Spleen (tissue), 11 donors: ENCODE results near the gene AIF1L. TPM values are rescaled to one million over a fixed set of nuclear protein-coding genes. Genes with fewer than 3 reads are reported as not detected.

ENCODE experiments used
- DNase-seq: peaks from one replicate; pipeline ENCODE4 v3.0.0-alpha.2; 2020
- H3K27ac ChIP-seq, 8 donors: fragments of 200-600 bp; sonication (generic) in 7 of 8; 1 replicate in 4 of 8; 2 replicates in 4 of 8; pipeline versions ENCODE4 v1.5.0 to v1.8.0; 2016 to 2021; ENCODE audit warnings: inconsistent platforms in 4 of 8, mild to moderate bottlenecking in 4 of 8, moderate library complexity in 1 of 8
- H3K27me3 ChIP-seq, 7 donors: fragments of 200-600 bp; sonication (generic) in 6 of 7; replicated peaks in 1 of 7; 1 replicate in 4 of 7; 2 replicates in 3 of 7; pipeline versions ENCODE4 v1.5.0 to v1.8.0; 2016 to 2021; ENCODE audit warnings: inconsistent platforms in 3 of 7, mild to moderate bottlenecking in 1 of 7
- H3K36me3 ChIP-seq, 6 donors: fragments of 200-600 bp; sonication (generic) in 5 of 6; 1 replicate in 4 of 6; 2 replicates in 2 of 6; pipeline versions ENCODE4 v1.5.0 to v1.8.0; 2016 to 2021; ENCODE audit warnings: inconsistent platforms in 2 of 6
- H3K4me1 ChIP-seq, 6 donors: fragments of 200-600 bp; sonication (generic) in 5 of 6; 1 replicate in 3 of 6; 2 replicates in 3 of 6; pipeline versions ENCODE4 v1.5.0 to v1.8.0; 2016 to 2021; ENCODE audit warnings: inconsistent platforms in 3 of 6
- H3K4me3 ChIP-seq, 8 donors: fragments of 200-600 bp; sonication (generic) in 7 of 8; 1 replicate in 4 of 8; 2 replicates in 4 of 8; pipeline versions ENCODE4 v1.5.0 to v1.8.0; 2016 to 2021; ENCODE audit warnings: inconsistent platforms in 4 of 8, mild to moderate bottlenecking in 4 of 8, moderate library complexity in 2 of 8
- H3K9me3 ChIP-seq, 8 donors: fragments of 200-600 bp; sonication (generic) in 7 of 8; 1 replicate in 4 of 8; 2 replicates in 4 of 8; pipeline versions ENCODE4 v1.5.0 to v1.8.0; 2016 to 2021; ENCODE audit warnings: inconsistent platforms in 4 of 8
- POLR2A ChIP-seq, 3 donors: fragments of 450-650 bp; IDR thresholded peaks; one replicate each; pipeline ENCODE4 v1.5.1; 2017; ENCODE audit warnings: antibody characterized with exemption in 3 of 3, mild to moderate bottlenecking in 1 of 3
- POLR2AphosphoS5 ChIP-seq, 3 donors: sonication (generic); formaldehyde crosslinking; IDR thresholded peaks; one replicate each; pipeline ENCODE4 v1.5.1; 2017; ENCODE audit warnings: antibody characterized with exemption in 3 of 3
- WGBS, 5 donors: extraction: QIAGEN DNeasy Blood & Tissue Kit in 3 of 5; methylation state at CpG; one replicate each; pipeline versions ENCODE4 v1.1.5 to v1.1.7; 2013 to 2018; 5-methylcytosine and 5-hydroxymethylcytosine counted together
- intact Hi-C: fragments of 100-400 bp; cut with DNase I; formaldehyde crosslinking; loops from one replicate; pipeline ENCODE4 v1.15.0; 2023; ENCODE audit warnings: low total_unique reads
- polyA plus RNA-seq, 3 donors: library from polyadenylated mRNA; stranded (reverse); fragments of 200-250 nt; gene quantifications; one replicate each; pipeline ENCODE4 v1.2.1, GENCODE V29; 2013
- total RNA-seq, 7 donors: library from RNA; depleted of rRNA in 3 of 7; stranded (reverse); fragments of >200 nt in 3 of 7; fragmentation: NEBNext Ultra II Directional in 4 of 7; extraction: Animal tissue kit (Norgen Biotek cat#: 25700) in 4 of 7; gene quantifications; one replicate each; pipeline versions ENCODE4 v1.1.0 to v1.2.1, GENCODE V29; 2016 to 2021
- TF ChIP-seq, protein P1 (sequence below), 11 experiments: fragments of 200-600 bp in 7 of 11; fragments of 450-650 bp in 4 of 11; sonication (generic) in 4 of 11; IDR thresholded peaks in 8 of 11; conservative IDR thresholded peaks in 3 of 11; 1 replicate in 7 of 11; 2 replicates in 4 of 11; pipeline versions ENCODE4 v1.4.0 to v1.8.0; 2016 to 2021; ENCODE audit warnings: antibody characterized with exemption in 11 of 11, inconsistent platforms in 4 of 11, mild to moderate bottlenecking in 1 of 11
- donor health status: healthy with polysubstance abuse.
- donor health status: DM: no; HTN: no; CAD: no; lungs with moderate emphysema.
- donor health status: DM: no; HTN: no; CAD: no.
- donor health status: Bipolar disorder and iron deficiency.
- donor health status: healthy.
- donor health status: DM: no; HTN: no; CAD: no.
- donor health status: DM: yes; HTN: yes; CAD: no.

Gene AIF1L
- total and polyA plus RNA-seq, 10 donors = 47.4 to 596 (median 240) TPM

DNA sequence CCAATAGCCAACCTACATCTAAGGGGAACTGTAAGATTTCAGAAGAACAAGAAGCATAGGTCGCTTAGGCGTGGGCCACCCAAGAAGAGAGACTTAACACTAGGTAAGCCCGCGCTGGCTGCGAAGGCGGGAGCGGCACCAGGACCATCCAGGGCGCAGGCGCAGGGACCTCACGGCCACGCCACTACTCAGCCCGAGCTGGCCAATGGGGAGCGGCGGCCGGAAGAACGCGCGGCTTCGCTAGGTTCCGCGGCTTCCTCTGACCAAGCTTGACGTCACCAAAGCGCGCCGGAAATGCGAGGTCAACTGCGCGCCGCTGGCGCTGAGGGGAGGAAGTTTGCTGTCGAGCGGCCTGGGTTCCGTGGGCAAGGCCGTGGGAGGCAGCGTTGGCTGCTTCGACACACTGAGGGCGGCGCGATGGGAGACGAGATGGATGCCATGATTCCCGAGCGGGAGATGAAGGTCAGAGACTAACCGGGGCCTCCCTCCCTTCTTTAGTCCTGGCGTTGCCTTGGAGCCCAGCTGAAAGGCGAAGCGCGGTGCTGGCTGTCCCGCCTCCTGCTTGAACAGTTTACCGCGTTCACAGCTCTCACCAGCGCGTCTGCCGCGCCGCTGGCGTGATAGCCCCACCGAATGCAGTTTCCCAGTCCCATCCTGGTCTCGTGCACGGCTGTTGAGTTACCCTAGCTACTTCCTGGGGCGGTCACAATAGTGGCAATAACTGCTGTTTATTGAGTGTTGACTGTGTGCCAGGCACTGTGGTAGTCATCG lies 29.1 kb downstream of the AIF1L start, which contains the start of gene NUP214:
TSS of gene NUP214 (plus strand) at position 299 of the 771 bp plus-strand sequence. CDS start at position 418, 119 bp downstream.
- Histone ChIP-seq H3K9me3 (no peaks in the 10 kb centered on the region), H3K36me3 (peaks cover 0 to 62% (median 42%) of the 10 kb centered on the region in 6 donors), H3K27ac (peak within 1 kb of the TSS; percentile 61 to 93 (median 88)), H3K4me3 (peak within 1 kb of the TSS; percentile 68 to 83 (median 77)), H3K27me3 (no peaks in the 10 kb centered on the region), H3K4me1 (peaks cover 11 to 58% (median 32%) of the 10 kb centered on the region in 6 donors)
- 0 to 1% (median 0%) methylated on average over 49 to 61 of the region's 61 CpGs for WGBS, 5 donors
- DNase-seq = peak; percentile 99
- intact Hi-C loops = loop anchor here (10.0 kb wide), 1 partner anchor 71 kb away; no protein-coding TSS in a partner anchor
- TF ChIP-seq POLR2AphosphoS5 (IDR thresholded peaks at IDR 0.05) (peak; percentile 99 to 100 (median 100)), POLR2A (IDR thresholded peaks at IDR 0.05) (peak in 2 of 3 donors; percentile 50 to 70)
- TF ChIP-seq, protein P1, sequence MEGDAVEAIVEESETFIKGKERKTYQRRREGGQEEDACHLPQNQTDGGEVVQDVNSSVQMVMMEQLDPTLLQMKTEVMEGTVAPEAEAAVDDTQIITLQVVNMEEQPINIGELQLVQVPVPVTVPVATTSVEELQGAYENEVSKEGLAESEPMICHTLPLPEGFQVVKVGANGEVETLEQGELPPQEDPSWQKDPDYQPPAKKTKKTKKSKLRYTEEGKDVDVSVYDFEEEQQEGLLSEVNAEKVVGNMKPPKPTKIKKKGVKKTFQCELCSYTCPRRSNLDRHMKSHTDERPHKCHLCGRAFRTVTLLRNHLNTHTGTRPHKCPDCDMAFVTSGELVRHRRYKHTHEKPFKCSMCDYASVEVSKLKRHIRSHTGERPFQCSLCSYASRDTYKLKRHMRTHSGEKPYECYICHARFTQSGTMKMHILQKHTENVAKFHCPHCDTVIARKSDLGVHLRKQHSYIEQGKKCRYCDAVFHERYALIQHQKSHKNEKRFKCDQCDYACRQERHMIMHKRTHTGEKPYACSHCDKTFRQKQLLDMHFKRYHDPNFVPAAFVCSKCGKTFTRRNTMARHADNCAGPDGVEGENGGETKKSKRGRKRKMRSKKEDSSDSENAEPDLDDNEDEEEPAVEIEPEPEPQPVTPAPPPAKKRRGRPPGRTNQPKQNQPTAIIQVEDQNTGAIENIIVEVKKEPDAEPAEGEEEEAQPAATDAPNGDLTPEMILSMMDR (IDR thresholded peaks at IDR 0.05 in 8 of 11, conservative IDR thresholded peaks at IDR 0.05 in 3 of 11) = peak in 3 of 11 experiments; percentile 22 to 38 (median 27)

DNA sequence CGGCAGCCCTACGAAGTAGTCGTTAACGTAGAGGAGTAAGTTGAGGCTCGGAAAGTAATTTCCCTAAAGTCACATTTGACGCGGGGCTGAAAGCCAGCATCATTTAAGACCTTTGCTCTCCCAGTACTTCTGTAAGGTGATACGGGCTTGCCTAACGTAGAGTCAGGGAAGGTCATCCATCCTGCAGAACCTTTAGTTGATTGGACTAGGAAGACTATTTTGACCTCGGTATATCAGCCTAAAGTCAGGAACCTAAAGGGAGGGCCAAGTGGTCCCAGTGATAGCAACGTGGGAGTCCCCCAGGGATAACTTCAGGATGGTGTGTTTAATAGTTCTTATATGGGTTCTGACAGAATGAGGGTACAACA lies 29.7 kb downstream of the AIF1L start:
- no peak for TF ChIP-seq POLR2AphosphoS5 (IDR thresholded peaks at IDR 0.05)
- no peak for TF ChIP-seq POLR2A (IDR thresholded peaks at IDR 0.05)
- TF ChIP-seq, protein P1 (IDR thresholded peaks at IDR 0.05 in 8 of 11, conservative IDR thresholded peaks at IDR 0.05 in 3 of 11) = no peak
- intact Hi-C loops = loop anchor here (10.0 kb wide), 1 partner anchor 71 kb away; no protein-coding TSS in a partner anchor
- H3K9me3 ChIP-seq = no peaks in the 10 kb centered on the region
- H3K36me3 ChIP-seq = peaks cover under 1 to 62% (median 44%) of the 10 kb centered on the region in 6 donors
- WGBS, 5 donors = 0 to 1% (median 1%) methylated on average over 9 to 11 of the region's 11 CpGs
- H3K4me1 ChIP-seq = peaks cover 11 to 56% (median 29%) of the 10 kb centered on the region in 6 donors
- H3K4me3 ChIP-seq = peak overlapping the region; percentile 68 to 83 (median 77)
- DNase-seq = no peak
- peak overlapping the region; percentile 61 to 93 (median 88) for H3K27ac ChIP-seq
- H3K27me3 ChIP-seq = no peaks in the 10 kb centered on the region

DNA sequence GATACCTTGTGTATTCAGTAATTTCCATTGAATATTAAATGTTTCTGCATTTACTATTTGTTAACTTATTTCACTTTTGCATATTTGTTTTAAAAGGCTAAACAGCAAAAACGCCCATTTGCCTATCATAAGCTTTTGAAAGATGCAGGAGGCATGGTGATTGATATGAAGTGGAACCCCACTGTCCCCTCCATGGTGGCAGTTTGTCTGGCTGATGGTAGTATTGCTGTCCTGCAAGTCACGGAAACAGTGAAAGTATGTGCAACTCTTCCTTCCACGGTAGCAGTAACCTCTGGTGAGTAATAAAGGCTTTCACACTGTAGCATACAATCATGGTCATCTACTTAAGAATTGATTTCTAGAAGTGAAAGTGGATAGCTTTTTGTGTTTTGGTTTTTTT lies 32.9 kb downstream of the AIF1L start:
- TF ChIP-seq POLR2A (IDR thresholded peaks at IDR 0.05) (no peak), POLR2AphosphoS5 (IDR thresholded peaks at IDR 0.05) (no peak)
- TF ChIP-seq, protein P1 (IDR thresholded peaks at IDR 0.05 in 8 of 11, conservative IDR thresholded peaks at IDR 0.05 in 3 of 11) = no peak
- Histone ChIP-seq H3K36me3 (peaks cover 4 to 74% (median 71%) of the 10 kb centered on the region in 6 donors), H3K27me3 (no peaks in the 10 kb centered on the region), H3K4me3 (no peak overlapping the region), H3K27ac (no peak overlapping the region), H3K9me3 (no peaks in the 10 kb centered on the region), H3K4me1 (peaks cover 11 to 50% (median 28%) of the 10 kb centered on the region in 6 donors)
- 74 to 91% (median 77%) methylated on average over 3 of the region's 3 CpGs for WGBS, 5 donors
- intact Hi-C loops = loop anchor here (10.0 kb wide), 1 partner anchor 74 kb away; no protein-coding TSS in a partner anchor
- DNase-seq = no peak

DNA sequence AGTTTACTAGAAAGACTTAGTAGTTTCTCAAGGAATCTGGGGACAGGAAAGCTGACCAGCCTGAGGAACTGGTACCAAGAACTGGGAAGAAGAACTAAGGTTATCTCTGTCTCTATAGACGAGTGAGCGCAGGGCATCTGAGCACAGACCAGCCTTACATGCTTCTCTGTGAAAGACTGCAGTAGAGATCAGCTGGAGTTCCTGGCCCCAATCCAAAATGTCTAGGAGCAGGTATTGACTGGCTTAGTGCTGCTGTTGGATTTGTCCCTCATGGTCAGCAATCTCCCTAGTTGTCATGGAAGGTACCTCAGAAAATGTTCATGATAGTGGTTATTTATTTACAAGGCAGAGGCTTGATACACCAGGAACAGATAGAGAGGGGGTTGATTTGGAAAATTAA lies 42.3 kb downstream of the AIF1L start:
- peaks cover 3 to 100% (median 93%) of the 10 kb centered on the region in 6 donors for H3K36me3 ChIP-seq
- WGBS, 5 donors = 94 to 98% (median 94%) methylated on average over 2 of the region's 2 CpGs
- H3K4me3 ChIP-seq = no peak overlapping the region
- intact Hi-C loops = no loop called here
- no peak overlapping the region for H3K27ac ChIP-seq
- no peaks in the 10 kb centered on the region for H3K9me3 ChIP-seq
- no peak for DNase-seq
- TF ChIP-seq POLR2AphosphoS5 (IDR thresholded peaks at IDR 0.05) = no peak
- TF ChIP-seq, protein P1 (IDR thresholded peaks at IDR 0.05 in 8 of 11, conservative IDR thresholded peaks at IDR 0.05 in 3 of 11) = no peak
- TF ChIP-seq POLR2A (IDR thresholded peaks at IDR 0.05) = no peak
- no peaks in the 10 kb centered on the region for H3K4me1 ChIP-seq
- no peaks in the 10 kb centered on the region for H3K27me3 ChIP-seq
